SJCRH30 (cell line): ENCODE results near the gene TRIM37. TPM values are rescaled to one million over a fixed set of nuclear protein-coding genes. Genes with fewer than 3 reads are reported as not detected.
"Not testable (repeated sequence)": the region's sequence is repeated elsewhere in the genome, so short reads cannot be mapped to it uniquely, and the experiment has no call there.

Experiments
- DNase-seq, 2 experiments: peaks; one replicate each; pipeline ENCODE4 v3.0.0-alpha.2; 2015 to 2020
- H3K27ac ChIP-seq: fragments of 250-450 bp; sonication (Bioruptor Pico); 2 replicates; pipeline ENCODE4 v1.5.1; 2020; ENCODE audit warnings: mild to moderate bottlenecking, moderate library complexity
- H3K27me3 ChIP-seq: fragments of 250-450 bp; sonication (Bioruptor Pico); 2 replicates; pipeline ENCODE4 v1.5.1; 2020; ENCODE audit warnings: mild to moderate bottlenecking, moderate library complexity
- H3K36me3 ChIP-seq: fragments of 250-450 bp; sonication (Bioruptor Pico); 2 replicates; pipeline ENCODE4 v1.5.1; 2020; ENCODE audit warnings: mild to moderate bottlenecking, moderate library complexity
- H3K4me1 ChIP-seq: fragments of 250-450 bp; sonication (Bioruptor Pico); 2 replicates; pipeline ENCODE4 v1.5.1; 2020; ENCODE audit warnings: mild to moderate bottlenecking, moderate library complexity
- H3K4me3 ChIP-seq: fragments of 250-450 bp; sonication (Bioruptor Pico); 2 replicates; pipeline ENCODE4 v1.5.1; 2020; ENCODE audit warnings: mild to moderate bottlenecking, moderate library complexity
- H3K9me3 ChIP-seq: fragments of 250-450 bp; sonication (Bioruptor Pico); replicated peaks from 2 replicates; pipeline ENCODE4 v1.5.1; 2020; ENCODE audit warnings: mild to moderate bottlenecking, moderate library complexity
- total RNA-seq: library from RNA; depleted of rRNA; stranded (reverse); fragments of >200 nt; shearing (Covaris generic); gene quantifications from 2 replicates; pipeline ENCODE4 v1.2.3, GENCODE V29; 2014

TRIM37 gene
- total RNA-seq, 1 experiment from 2014 or later: 44.9 TPM

DNA sequence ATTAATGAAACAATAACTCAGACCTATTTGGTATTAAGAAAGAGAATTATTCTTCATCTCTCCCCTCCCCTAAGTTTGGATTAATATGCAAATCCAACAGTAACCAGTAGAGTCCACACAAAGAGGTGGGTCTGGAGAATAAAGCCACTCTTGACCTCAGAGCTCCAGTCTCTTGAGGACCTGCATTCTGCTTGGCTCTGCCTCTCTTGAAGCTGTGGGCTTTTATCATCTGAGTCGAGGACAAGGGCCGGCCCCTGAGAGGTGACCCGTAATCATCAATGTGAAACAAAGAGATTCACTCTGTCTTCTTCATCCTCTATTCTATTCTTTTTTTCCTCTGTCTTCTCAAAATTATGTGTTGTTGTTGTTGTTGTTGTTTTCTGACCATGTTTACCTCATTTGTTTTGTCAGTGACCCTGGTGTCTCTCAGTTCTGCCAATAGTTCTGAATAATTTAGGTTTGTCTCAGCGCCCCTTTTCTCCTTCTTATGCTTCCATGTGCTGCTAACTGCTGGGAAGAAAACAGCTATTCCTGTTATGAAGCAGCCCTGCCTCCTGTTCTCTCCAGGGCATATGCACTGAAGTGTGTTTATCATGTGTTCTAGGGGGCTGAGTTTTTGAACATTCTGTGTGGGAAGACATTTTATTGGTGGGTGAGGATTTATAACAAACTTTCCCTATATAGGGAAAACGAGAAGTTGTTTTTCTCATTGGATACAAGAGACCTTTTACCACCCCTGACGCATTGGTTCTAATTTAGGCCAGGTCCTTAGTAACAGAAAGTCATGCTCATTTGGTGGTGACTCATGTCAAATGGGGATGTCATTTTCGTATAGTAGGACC is 135.8 kb downstream of the TRIM37 start:
- H3K27ac ChIP-seq: no peak overlapping the region
- no peak overlapping the region for H3K4me3 ChIP-seq
- no peaks in the 10 kb centered on the region for H3K9me3 ChIP-seq
- H3K36me3 ChIP-seq: no peaks in the 10 kb centered on the region
- H3K27me3 ChIP-seq: no peaks in the 10 kb centered on the region
- no peaks in the 10 kb centered on the region for H3K4me1 ChIP-seq
- no peak for DNase-seq

DNA sequence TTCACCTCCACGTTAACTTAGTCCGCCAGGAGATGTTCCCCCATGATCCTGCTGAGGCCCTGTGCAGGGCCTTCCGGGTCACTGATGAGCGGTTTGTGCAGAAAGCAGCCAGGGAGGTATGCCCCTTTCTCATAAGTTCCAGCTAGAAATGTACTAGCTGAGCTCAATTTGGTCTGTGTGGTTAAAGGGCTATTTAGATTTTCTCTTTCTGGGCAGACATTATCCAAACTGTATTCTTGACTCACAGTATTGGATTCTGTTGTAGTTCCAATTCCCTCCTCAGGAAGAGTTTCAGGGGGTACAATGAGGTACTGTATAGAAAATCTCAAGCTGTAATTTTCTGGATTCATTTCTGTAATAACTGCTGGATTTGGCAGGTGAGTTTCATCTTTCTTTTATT is 137.1 kb downstream of the TRIM37 start:
- no peak for DNase-seq
- H3K4me1 ChIP-seq: no peaks in the 10 kb centered on the region
- H3K4me3 ChIP-seq: no peak overlapping the region
- no peaks in the 10 kb centered on the region for H3K27me3 ChIP-seq
- H3K36me3 ChIP-seq: no peaks in the 10 kb centered on the region
- no peaks in the 10 kb centered on the region for H3K9me3 ChIP-seq
- no peak overlapping the region for H3K27ac ChIP-seq

DNA sequence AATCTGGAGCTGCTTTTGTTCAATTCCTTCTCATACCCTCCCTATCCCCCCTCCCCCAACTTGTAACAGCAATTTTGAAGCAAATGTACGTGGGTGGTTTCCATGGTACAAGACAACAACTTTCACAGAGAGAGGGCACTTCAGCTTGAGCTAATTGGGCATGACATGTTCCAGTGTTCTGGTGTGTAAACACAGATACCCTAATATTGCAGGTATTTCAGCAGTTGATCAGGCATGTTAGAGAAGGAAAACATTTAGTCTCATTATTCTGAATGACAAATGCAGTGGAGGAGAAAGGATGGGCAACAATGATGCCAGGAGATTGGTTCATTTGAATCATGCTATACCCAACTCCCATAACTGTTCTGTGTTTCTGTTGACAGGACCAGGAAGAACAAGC is 137.5 kb downstream of the TRIM37 start:
- no peak for DNase-seq
- Histone ChIP-seq H3K4me3 (no peak overlapping the region), H3K4me1 (no peaks in the 10 kb centered on the region), H3K27ac (no peak overlapping the region), H3K36me3 (no peaks in the 10 kb centered on the region), H3K27me3 (no peaks in the 10 kb centered on the region), H3K9me3 (no peaks in the 10 kb centered on the region)

DNA sequence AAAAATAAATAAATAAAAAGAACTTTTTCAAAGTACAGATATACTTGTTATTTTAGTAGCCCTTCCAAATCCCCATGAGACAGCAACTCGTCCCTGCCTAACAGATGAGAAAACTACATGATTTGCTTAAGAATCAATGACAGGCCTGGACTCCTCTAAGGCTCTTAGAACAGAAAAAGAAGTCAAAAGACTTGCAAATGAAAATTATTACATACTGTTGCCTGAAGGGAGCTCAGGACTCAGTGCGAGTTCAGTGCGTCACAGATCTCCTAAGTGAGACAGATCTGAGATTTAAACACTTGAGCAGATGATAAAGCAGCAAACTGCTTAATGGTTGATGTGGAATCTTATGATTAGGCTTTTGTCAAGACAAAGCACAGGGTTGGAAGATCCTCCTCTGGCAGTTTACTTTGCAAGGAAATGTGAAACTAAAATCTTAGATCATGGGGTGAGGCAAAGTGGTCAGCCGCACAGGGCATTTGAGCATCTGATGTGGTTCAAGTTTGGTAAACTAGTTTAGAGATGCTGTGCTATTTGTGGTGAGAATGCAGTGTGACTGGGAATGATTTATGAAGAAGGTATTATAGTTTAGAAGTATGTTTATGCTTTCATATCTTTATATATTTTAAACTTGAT is 138.1 kb downstream of the TRIM37 start:
- no peak for DNase-seq
- no peaks in the 10 kb centered on the region for H3K27me3 ChIP-seq
- no peak overlapping the region for H3K27ac ChIP-seq
- no peaks in the 10 kb centered on the region for H3K4me1 ChIP-seq
- no peak overlapping the region for H3K4me3 ChIP-seq
- no peaks in the 10 kb centered on the region for H3K9me3 ChIP-seq
- no peaks in the 10 kb centered on the region for H3K36me3 ChIP-seq

DNA sequence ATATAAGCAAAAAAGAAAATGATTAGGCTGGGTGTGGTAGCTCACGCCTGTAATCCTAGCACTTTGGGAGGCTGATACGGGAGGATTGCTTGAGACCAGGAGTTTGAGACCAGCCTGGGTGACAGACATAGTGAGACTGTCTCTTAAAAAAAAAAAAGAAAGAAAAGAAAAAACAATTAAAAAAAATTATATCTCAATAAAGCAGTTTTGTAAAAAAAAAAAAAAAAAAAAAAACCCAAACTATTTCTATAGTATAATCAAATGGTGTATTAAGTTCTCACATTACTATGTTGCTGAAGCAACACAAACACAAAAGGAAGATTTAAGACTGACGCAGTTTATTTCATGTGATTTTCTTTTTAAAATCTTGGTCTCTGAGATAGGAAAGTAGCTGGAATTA is 140.5 kb downstream of the TRIM37 start:
- no peak for DNase-seq
- Histone ChIP-seq H3K4me1 (no peaks in the 10 kb centered on the region), H3K27me3 (no peaks in the 10 kb centered on the region), H3K27ac (no peak overlapping the region), H3K9me3 (no peaks in the 10 kb centered on the region), H3K36me3 (no peaks in the 10 kb centered on the region), H3K4me3 (no peak overlapping the region)

DNA sequence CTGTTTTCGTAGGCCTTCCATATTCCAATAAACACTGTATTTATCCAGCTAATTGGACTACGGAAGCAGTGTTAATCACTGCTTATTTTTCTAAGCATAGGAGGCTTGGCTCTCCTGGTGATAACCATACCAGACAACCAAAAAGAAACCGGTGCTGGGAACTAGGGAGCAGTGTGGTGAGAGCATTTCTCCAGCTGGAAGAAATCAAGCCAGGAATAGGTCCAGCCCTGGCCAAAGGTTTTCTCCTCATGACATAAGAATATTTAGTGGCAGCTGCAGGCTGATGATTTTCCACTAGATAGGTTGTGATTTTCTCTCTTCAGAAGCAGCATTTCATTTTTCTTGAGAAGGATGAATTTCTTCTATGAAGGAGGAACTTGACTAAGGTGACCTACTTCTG is 141.5 kb downstream of the TRIM37 start:
- no peak for DNase-seq
- Histone ChIP-seq H3K4me1 (no peaks in the 10 kb centered on the region), H3K36me3 (no peaks in the 10 kb centered on the region), H3K27me3 (no peaks in the 10 kb centered on the region), H3K9me3 (no peaks in the 10 kb centered on the region), H3K4me3 (no peak overlapping the region), H3K27ac (no peak overlapping the region)

DNA sequence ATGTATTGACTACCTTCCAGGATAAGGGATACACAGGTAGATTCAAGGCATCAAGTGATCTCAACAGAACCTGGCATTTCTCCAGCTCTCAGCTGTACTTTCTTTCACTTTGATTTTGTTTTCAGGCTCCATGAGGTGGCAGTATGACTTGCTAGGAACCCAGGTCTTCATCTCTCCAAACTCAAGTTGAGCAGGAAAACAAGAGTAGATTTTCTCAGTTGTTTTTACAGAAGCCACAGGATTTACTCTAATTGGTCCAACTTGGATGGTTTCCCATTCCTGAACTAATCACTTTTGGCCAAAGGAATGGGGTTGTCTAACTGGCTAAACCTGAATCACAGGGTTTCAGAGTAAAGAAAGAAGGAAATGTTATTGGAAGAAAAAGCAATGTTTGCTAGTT is 146.6 kb downstream of the TRIM37 start:
- H3K4me3 ChIP-seq: no peak overlapping the region
- H3K9me3 ChIP-seq: no peaks in the 10 kb centered on the region
- H3K36me3 ChIP-seq: no peaks in the 10 kb centered on the region
- H3K27ac ChIP-seq: no peak overlapping the region
- DNase-seq: peak; percentile 3 to 53
- H3K27me3 ChIP-seq: no peaks in the 10 kb centered on the region
- no peaks in the 10 kb centered on the region for H3K4me1 ChIP-seq

DNA sequence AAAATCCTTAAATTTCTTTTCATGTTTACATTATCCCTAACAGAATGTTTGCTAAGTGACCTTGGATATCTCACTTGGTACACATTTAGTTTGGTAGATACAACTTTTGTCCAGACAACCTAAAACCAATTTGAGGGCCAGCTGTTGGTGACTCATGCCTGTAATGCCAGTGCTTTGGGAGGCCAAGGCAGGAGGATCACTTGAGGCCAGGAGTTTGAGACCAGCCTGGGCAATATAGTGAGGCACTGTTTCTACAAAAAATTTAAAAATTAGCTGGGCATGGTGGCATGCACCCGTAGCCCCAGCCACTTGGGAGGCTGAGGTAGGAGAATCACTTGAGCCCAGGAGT is 149.0 kb downstream of the TRIM37 start:
- DNase-seq, H3K4me1 ChIP-seq, H3K9me3 ChIP-seq, H3K27me3 ChIP-seq, H3K27ac ChIP-seq, H3K36me3 ChIP-seq, H3K4me3 ChIP-seq: not testable (repeated sequence)

DNA sequence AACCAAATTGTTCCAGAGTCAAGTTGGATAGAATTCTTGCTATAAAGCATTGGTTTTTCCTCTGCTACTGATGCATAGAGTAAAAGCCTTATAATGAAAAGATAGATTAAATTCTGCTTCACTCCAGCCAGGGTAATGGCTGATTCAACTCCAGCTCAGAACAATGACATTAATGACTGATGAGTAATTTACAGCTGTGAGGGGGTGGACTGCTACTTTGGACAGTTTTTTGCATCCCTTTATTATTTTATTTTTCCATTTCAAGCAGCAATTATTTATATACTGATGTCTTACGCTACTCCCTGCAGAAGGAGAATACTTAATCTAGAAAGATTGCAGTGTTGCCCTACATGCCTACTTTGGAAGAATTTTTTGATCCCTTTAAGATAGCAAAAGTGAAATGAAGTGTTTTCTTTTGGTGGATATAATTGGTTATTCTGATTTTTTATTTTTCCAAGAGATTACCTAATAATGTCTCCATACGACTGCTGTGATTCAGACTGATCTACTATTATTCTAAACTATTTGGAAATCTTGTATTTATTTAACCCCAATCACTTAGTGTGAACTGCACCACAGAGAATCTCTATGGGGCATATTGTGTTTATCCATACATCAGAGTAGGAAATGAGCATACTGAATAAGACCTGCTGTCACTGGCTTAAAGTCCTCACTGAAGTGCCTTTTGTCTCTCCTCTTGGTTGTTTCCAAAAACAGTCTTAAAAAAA is 149.5 kb downstream of the TRIM37 start:
- H3K4me3 ChIP-seq: no peak overlapping the region
- H3K27ac ChIP-seq: no peak overlapping the region
- no peaks in the 10 kb centered on the region for H3K9me3 ChIP-seq
- no peaks in the 10 kb centered on the region for H3K27me3 ChIP-seq
- no peak for DNase-seq
- H3K36me3 ChIP-seq: no peaks in the 10 kb centered on the region
- no peaks in the 10 kb centered on the region for H3K4me1 ChIP-seq

DNA sequence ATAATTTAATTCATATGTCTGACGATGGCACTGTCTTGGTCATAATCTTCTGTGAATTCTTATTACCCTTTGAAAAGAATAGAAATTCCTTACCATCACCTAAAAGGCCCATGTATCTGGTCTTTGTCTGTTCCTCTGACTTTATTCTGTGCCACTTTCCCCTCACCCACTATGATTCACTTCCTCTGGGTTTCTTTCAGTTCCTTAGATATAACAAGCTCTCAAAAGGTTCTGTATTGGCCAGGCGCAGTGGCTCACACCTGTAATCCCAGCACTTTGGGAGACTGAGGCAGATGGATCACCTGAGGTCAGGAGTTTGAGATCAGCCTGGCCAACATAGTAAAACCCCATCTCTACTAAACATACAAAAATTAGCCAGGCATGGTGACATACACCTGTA is 152.3 kb downstream of the TRIM37 start:
- not testable (repeated sequence) for DNase-seq, H3K9me3 ChIP-seq, H3K27ac ChIP-seq, H3K36me3 ChIP-seq, H3K4me3 ChIP-seq, H3K27me3 ChIP-seq, H3K4me1 ChIP-seq

DNA sequence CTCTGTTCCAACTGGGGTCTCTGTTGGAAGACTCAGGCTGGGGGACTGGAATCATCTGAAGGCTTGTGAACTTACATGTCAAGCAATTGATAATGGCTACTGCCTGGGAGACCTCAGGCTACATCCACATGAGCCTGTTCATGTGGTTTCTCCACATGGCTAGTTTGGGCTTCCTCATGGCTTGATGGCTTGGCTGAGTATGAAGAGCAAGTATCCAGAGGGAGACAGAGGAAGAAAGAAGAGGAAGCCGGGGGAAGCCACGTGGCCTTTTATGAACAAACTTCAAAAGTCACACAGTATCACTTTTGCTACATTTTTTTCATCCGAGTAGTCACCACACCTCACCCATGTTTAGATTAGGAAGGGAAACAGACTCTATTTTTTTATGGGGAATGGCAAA is 158.9 kb downstream of the TRIM37 start:
- DNase-seq: no peak
- Histone ChIP-seq H3K4me1 (no peaks in the 10 kb centered on the region), H3K9me3 (peaks cover 3% of the 10 kb centered on the region; the same call in 1 of the 2 replicates), H3K36me3 (no peaks in the 10 kb centered on the region), H3K27ac (no peak overlapping the region), H3K27me3 (no peaks in the 10 kb centered on the region), H3K4me3 (no peak overlapping the region)

DNA sequence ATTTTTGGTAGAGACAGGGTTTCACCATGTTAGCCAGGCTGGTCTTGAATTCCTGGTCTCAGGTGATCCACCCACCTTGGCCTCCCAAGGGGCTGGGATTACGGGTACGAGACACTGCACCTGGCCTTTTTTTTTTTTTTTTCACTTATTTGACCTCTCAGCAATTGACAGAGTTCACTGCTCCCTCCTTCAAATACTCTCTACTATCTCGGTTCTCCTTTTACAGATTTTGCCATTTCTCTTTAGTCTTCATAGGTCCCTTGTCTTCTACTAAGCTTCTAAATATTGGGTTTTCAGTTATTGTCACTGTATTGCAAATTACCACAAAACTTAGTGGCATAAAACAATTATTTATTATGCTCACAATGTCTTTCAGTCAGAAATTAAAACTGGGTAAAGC is 159.3 kb downstream of the TRIM37 start:
- no peak overlapping the region for H3K27ac ChIP-seq
- peaks cover 3% of the 10 kb centered on the region; the same call in 1 of the 2 replicates for H3K9me3 ChIP-seq
- no peaks in the 10 kb centered on the region for H3K36me3 ChIP-seq

DNA sequence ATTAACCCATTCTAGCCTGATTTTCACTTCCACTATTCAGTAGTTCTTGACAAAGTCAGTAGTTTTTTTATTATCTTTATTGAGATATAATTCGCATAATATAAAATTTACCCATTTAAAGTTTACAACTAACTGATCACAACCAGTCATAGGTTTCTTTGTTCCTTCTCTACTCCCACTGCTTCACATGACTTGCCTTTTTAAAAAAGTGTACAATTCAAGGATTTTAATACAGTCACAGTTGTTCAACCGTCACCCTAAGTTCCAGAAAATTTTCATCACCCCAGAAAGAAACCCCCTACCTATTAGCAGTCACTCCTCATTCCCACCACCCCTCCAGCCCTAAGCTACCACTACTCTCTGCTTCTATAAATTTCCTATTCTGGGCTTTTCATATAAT is 162.5 kb downstream of the TRIM37 start:
- DNase-seq: no peak
- H3K4me1 ChIP-seq: no peaks in the 10 kb centered on the region
- H3K27ac ChIP-seq: no peak overlapping the region
- H3K9me3 ChIP-seq: no peaks in the 10 kb centered on the region
- H3K27me3 ChIP-seq: no peaks in the 10 kb centered on the region
- no peak overlapping the region for H3K4me3 ChIP-seq
- H3K36me3 ChIP-seq: no peaks in the 10 kb centered on the region

More for the DNA sequence above, 159.3 kb downstream of the TRIM37 start:
- no peak for DNase-seq
- Histone ChIP-seq H3K4me3 (no peak overlapping the region), H3K27me3 (no peaks in the 10 kb centered on the region), H3K4me1 (no peaks in the 10 kb centered on the region)

DNA sequence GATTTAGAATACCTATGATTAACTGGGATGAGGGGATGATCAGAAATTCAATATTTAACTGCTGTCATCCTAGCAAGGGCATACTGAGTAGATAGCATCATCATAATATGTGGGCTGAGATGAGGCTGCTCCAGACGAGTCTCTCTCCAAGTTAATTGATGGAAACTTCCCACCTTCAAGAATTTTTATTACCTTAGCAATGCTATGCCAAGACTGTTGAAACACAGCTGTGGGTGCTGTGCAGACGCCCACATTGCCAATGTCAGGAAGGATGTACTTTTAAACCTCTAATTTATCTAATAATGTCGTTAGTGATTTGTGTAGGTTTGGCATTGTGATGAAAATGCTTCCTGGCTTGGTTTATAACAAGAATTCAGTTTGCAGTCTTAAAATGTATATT is 170.4 kb downstream of the TRIM37 start:
- no peak overlapping the region for H3K27ac ChIP-seq
- H3K9me3 ChIP-seq: no peaks in the 10 kb centered on the region
- H3K36me3 ChIP-seq: no peaks in the 10 kb centered on the region
- no peaks in the 10 kb centered on the region for H3K4me1 ChIP-seq
- no peak for DNase-seq
- no peak overlapping the region for H3K4me3 ChIP-seq
- H3K27me3 ChIP-seq: no peaks in the 10 kb centered on the region

DNA sequence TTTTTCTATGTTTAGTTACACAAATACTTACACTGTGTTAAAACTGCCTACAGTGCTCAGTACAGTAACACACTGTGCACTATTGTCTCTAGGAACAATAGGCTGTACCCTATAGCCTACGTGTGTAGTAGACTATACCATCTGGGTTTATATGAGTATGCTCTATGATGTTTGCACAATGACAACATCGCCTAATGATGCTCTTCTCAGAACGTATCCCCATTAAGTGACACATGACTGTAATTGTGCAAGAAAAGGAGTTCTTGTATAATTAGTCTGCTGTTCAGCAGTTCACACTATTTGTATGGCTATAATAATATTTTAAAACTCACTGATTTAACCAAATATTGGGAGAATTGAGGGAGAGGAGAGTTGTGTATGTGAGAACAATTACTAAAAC is 173.7 kb downstream of the TRIM37 start:
- Histone ChIP-seq H3K4me3 (no peak overlapping the region), H3K27ac (no peak overlapping the region), H3K4me1 (no peaks in the 10 kb centered on the region), H3K9me3 (no peaks in the 10 kb centered on the region), H3K36me3 (no peaks in the 10 kb centered on the region), H3K27me3 (no peaks in the 10 kb centered on the region)
- no peak for DNase-seq
